Uterus (tissue), 2 donors: ENCODE results near the gene CFAP74.

Experiments
- POLR2A ChIP-seq, 2 donors: fragments of 450-650 bp; IDR thresholded peaks; one replicate each; pipeline ENCODE4 v1.6.1; 2016; ENCODE audit warnings: antibody characterized with exemption in 2 of 2, mild to moderate bottlenecking in 1 of 2, moderate library complexity in 1 of 2
- TF ChIP-seq, protein P1 (sequence below), 4 experiments: fragments of 200-600 bp in 2 of 4; fragments of 450-650 bp in 2 of 4; sonication (generic) in 2 of 4; IDR thresholded peaks; one replicate each; pipeline ENCODE4 v1.5.1; 2016 to 2019; ENCODE audit warnings: antibody characterized with exemption in 4 of 4, mild to moderate bottlenecking in 2 of 4, moderate library complexity in 1 of 4

DNA sequence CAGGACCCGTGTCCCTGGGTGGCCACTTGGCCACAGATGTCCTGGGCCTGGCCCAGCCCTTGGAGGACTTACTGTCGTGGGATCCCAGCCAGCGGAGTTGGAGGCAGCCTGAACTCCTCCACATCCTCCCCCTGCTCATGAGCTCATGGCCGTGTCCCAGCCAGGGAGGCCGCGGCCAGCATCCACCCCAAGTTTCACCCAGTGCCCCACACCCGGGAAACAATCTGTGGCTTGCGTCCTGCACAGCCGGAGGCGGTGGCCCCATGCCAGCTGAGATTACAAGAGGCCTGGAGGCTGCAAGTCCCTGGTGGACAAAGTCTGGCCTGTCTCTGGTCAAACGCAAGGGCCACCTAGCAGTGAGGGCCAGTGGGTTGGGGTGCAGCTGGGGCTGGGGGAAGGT is 57.0 kb downstream of the CFAP74 start:
- TF ChIP-seq, protein P1, sequence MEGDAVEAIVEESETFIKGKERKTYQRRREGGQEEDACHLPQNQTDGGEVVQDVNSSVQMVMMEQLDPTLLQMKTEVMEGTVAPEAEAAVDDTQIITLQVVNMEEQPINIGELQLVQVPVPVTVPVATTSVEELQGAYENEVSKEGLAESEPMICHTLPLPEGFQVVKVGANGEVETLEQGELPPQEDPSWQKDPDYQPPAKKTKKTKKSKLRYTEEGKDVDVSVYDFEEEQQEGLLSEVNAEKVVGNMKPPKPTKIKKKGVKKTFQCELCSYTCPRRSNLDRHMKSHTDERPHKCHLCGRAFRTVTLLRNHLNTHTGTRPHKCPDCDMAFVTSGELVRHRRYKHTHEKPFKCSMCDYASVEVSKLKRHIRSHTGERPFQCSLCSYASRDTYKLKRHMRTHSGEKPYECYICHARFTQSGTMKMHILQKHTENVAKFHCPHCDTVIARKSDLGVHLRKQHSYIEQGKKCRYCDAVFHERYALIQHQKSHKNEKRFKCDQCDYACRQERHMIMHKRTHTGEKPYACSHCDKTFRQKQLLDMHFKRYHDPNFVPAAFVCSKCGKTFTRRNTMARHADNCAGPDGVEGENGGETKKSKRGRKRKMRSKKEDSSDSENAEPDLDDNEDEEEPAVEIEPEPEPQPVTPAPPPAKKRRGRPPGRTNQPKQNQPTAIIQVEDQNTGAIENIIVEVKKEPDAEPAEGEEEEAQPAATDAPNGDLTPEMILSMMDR (IDR thresholded peaks at IDR 0.05) = no peak
- TF ChIP-seq POLR2A (IDR thresholded peaks at IDR 0.05) = no peak
